ENCODE data around the gene RASD2.

The RASD2 gene

GRCh38 chr22:35560366-35560765 is 19.7 kb downstream of the RASD2 start:
- DNase-seq (ENCODE audit: low read depth in 2 of 2): no peak

- no peak for DNase-seq (ENCODE audit: low read depth in 2 of 2)
These were observed 20.2 kb downstream of the RASD2 start for GRCh38 chr22:35560824-35561223.

- no peak for DNase-seq (ENCODE audit: low read depth in 2 of 2)
These were observed 21.3 kb downstream of the RASD2 start for GRCh38 chr22:35561796-35562526.

GRCh38 chr22:35563211-35563610 is 22.6 kb downstream of the RASD2 start:
- no peak for DNase-seq (ENCODE audit: low read depth in 2 of 2)

- DNase-seq (ENCODE audit: low read depth in 2 of 2): no peak
These were observed 24.6 kb downstream of the RASD2 start for GRCh38 chr22:35564975-35565867.

- no peak for DNase-seq (ENCODE audit: low read depth in 2 of 2)
These were observed 26.9 kb downstream of the RASD2 start for GRCh38 chr22:35567351-35568141.

GRCh38 chr22:35568751-35569739 is 28.4 kb downstream of the RASD2 start:
- DNase-seq (ENCODE audit: low read depth in 2 of 2): no peak

GRCh38 chr22:35569916-35570315 is 29.3 kb downstream of the RASD2 start:
- DNase-seq (ENCODE audit: low read depth in 2 of 2): no peak

- no peak for DNase-seq (ENCODE audit: low read depth in 2 of 2)
These were observed 30.1 kb downstream of the RASD2 start for GRCh38 chr22:35570686-35571194.

GRCh38 chr22:35572556-35572955 is 31.9 kb downstream of the RASD2 start:
- no peak for DNase-seq (ENCODE audit: low read depth in 2 of 2)

GRCh38 chr22:35575116-35575748 is 34.6 kb downstream of the RASD2 start:
- DNase-seq (ENCODE audit: low read depth in 2 of 2): no peak

GRCh38 chr22:35576671-35577070 is 36.0 kb downstream of the RASD2 start:
- DNase-seq (ENCODE audit: low read depth in 2 of 2): no peak

GRCh38 chr22:35577799-35578659 is 37.4 kb downstream of the RASD2 start:
- DNase-seq (ENCODE audit: low read depth in 2 of 2): no peak

GRCh38 chr22:35578836-35579575 is 38.4 kb downstream of the RASD2 start:
- no peak for DNase-seq (ENCODE audit: low read depth in 2 of 2)

- DNase-seq (ENCODE audit: low read depth in 2 of 2): no peak
These were observed 39.9 kb downstream of the RASD2 start for GRCh38 chr22:35580351-35581022.

- no peak for DNase-seq (ENCODE audit: low read depth in 2 of 2)
These were observed 40.4 kb downstream of the RASD2 start for GRCh38 chr22:35581023-35581413.

GRCh38 chr22:35582218-35582860 is 41.7 kb downstream of the RASD2 start:
- no peak for DNase-seq (ENCODE audit: low read depth in 2 of 2)

Data from stimulated activated CD8-positive, alpha-beta memory T cell treated with anti-CD3 and anti-CD28 coated beads, Interleukin-2, amount 100 ng/mL, for 1 hour (primary cell).